CD4-positive, alpha-beta T cell treated with Interleukin-6 at 100 ng/mL for 8 hours (primary cell): Measurements from ENCODE around the gene CXCL9.
"Not testable (repeated sequence)": the region's sequence is repeated elsewhere in the genome, so short reads cannot be mapped to it uniquely, and the experiment has no call there.

Experiments used
- DNase-seq: peaks from one replicate; pipeline ENCODE4 v3.0.0-alpha.2; 2020; ENCODE audit warnings: mixed read lengths, low spot score

The CXCL9 gene

DNA sequence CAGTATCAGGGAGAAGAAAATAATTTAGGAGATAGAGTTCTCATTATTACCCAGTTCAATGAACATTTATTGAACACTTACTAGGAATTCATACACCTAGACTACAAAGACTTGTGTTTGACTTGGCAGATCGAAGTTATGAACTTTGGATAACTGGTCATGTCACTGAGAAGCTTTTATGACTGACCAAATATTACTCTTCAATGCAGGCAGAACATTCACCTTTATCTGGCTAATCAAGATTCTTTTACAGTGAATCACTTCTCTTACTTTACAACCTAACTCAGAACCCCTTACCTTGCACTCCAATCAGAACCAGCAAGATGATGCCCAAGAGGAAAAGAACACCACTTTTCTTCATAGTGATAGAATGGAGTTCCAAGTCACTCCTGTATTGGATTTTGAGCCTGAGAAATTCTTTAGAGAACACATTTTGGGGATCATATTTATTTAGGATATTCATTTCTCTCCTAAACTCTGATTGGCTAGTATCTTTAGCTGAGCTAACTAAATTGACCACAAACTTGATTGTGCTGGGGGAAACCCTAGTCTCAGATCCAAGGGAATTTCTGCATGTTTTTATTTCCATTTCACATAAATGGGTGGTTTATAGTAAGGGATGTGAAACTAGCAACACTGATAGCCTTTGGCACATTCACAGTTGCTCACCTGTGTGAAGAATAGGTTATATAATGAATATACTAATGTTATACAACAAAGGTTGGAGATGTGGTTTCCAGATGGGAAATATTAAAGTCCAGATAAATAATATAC, at the start of gene CXCL9:
Gene CXCL9, minus strand, starts transcription at position 421 of the 774 bp plus-strand sequence. Its CDS starts 60 bp downstream, at position 361.
- DNase-seq, result no peak

DNA sequence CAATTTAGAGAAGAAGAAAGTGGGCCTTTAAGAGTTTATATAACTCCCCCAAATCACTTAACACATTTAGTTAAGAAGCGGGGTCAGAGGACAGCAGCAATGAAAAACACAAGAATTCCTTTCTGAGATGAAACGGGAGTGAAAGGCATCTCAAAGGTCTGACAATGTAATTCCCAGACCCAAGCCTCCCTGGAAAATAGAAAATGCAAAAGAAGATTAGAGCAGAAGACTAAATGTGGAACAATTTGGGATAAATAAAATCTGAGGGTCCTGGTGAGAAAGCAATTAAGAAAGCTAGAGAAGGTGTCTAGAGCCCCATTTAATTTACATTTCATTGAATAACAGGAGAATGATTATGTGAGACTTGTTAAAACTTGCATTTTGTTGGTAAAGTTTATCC, 48.1 kb upstream of the CXCL9 start:
- no peak for DNase-seq

DNA sequence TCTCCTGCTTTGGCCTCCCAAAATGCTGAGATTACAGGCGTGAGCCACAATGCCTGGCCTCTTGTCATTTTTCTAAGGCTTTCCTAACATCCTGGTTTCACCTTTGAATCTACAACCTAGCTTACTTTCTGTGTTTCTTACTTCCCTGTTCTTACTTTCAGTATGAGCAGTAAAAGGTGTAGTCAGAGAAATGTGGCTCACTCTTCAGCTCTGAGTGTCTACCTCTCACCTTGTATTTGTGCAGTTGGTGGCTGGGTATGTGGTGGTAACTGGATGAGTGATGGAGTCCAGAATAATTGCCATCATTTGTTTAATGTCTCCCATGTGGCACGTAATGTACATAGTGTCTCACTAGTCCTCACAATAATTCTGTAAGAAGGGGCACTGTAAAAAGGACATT, 47.7 kb upstream of the CXCL9 start:
- no peak for DNase-seq

DNA sequence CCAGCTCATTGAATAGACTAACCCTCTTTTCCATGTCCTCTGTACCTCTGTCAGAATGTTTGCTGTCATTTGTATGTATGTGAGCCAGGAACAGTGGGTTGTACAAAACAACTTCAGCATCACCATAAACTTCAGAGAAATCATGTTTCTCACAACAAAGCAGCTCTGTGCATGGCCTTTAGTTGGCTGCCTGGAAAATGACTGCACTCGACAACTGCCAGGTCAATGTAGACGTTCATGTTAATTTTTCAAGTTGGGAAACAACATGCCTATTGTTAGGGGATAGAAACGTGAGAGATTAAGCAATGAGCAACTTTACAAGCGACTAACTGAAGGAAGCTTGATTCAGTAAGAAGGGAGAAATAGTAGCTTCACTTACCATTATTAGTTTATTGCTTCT, 46.4 kb upstream of the CXCL9 start:
- no peak for DNase-seq

DNA sequence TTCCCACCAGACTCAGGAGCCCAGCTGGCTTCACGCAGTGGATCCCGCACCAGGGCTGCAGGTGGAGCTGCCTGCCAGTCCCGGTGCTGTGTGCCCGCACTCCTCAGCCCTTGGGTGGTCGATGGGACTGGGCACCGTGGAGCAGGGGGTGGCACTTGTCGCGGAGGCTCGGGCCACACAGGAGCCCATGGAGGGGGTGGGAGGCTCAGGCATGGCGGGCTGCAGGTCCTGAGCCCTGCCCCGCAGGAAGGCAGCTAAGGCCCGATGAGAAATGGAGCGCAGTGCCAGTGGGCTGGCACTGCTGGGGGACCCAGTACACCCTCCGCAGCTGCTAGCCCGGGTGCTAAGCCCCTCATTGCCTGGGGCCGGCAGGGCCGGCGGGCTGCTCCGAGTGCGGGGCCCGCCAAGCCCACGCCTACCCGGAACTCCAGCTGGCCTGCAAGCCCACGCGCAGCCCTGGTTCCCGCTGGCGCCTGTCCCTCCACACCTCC, 43.3 kb upstream of the CXCL9 start:
- not testable (repeated sequence) for DNase-seq

DNA sequence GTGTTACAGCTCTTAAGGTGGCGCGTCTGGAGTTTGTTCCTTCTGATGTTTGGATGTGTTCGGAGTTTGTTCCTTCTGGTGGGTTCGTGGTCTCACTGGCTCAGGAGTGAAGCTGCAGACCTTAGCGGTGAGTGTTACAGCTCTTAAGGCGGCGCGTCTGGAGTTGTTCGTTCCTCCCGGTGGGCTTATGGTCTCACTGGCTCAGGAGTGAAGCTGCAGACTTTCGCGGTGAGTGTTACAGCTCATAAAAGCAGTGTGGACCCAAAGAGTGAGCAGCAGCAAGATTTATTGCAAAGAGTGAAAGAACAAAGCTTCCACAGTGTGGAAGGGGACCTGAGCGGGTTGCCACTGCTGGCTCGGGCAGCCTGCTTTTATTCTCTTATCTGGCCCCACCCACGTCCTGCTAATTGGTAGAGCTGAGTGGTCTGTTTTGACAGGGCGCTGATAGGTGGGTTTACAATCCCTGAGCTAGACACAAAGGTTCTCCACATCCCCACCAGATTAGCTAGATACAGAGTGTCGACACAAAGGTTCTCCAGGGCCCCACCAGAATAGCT, 42.6 kb upstream of the CXCL9 start:
- not testable (repeated sequence) for DNase-seq

DNA sequence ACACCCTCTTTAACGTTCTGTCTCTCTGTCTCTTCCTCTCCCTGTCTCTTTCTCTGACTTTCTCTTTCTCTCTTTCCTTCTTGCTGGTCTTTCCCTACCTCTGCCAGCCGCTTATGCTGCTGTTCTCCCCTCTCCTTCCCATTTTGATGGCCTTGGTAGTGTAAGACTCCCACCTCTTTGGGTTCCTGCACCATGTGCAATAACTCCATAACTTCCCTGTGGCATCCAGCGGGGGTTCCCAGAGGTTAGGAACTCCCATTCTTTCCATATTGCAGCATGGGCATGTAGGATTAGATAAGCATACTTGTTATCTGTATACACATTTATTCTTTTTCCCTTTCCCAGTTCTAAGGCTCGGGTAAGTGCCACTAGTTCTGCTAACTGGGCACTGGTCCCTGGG, 37.4 kb upstream of the CXCL9 start:
- DNase-seq, result not testable (repeated sequence)

DNA sequence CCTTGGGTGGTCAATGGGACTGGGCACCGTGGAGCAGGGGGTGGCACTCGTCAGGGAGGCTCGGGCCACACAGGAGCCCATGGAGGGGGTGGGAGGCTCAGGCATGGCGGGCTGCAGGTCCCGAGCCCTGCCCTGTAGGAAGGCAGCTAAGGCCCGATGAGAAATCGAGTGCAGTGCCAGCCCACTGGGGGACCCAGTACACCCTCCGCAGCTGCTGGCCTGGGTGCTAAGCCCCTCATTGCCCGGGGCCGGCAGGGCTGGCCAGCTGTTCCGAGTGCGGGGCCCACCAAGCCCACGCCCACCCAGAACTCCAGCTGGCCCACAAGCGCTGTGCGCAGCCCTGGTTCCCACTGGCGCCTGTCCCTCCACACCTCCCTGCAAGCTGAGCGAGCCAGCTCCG, 36.0 kb upstream of the CXCL9 start:
- not testable (repeated sequence) for DNase-seq

DNA sequence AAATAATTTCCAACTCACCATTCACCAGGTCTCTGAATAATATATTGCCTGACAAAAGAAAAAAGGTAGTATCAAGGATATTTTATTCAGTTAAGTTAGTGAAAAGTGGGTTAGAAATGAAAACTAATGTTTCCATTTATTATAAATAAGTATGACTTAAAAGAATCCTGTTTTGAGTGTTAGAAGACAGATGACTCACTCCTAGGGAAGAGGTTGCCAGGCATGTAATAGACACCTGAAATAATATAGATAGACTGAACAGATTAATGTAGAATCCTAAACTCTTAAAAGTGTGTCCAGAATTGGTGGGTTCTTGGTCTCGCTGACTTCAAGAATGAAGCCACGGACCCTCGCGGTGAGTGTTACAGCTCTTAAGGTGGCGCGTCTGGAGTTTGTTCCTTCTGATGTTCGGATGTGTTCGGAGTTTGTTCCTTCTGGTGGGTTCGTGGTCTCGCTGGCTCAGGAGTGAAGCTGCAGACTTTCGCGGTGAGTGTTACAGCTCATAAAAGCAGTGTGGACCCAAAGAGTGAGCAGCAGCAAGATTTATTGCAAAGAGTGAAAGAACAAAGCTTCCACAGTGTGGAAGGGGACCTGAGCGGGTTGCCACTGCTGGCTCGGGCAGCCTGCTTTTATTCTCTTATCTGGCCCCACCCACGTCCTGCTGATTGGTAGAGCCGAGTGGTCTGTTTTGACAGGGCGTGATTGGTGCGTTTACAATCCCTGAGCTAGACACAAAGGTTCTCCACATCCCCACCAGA, 35.1 kb upstream of the CXCL9 start:
- DNase-seq, result not testable (repeated sequence)

DNA sequence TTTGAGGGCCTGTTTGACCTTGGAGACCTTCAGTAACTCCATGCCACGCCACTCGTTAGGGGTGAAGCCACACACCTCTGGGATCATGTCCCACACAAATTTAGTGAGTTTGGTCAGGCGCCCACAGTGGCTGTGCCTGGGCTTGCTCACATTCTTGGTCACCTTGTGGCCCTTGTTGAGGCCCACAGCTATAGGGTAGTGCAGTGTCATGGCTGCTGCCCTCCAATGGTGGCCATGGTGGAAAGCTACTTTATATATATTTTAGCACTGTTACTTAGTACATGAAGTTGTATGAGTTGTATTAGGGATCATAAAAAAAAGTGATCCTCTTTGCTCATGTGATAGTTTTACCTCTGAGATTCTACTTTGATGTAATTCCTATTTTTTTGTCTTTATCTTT, 29.5 kb upstream of the CXCL9 start:
- DNase-seq, result no peak

DNA sequence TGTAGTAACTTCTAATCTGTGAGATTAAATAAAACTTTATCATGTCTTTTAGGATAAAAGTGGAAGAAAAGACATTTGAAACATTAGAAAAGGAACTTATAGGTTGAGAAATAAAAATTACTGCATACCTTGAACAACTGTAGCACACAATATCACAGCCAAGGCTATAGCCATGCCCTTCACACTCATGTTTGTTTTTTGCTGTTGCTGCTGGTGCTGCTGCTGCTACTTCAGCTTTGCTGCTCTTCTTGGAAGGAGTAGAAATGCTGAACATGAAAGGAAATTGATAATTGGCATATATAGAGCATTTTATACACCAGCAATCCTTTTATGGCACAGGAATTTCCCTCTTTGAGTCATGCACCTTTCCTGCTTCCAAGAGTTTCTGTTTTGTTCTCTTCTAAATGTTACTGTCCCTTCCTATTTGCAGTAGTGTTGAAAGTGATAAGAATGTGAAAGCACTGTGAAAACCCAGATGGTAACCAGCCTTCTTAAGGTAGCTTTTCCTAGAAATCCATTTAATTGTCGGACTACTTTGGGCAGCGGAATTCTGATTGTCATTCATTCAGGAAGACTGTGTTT, 28.6 kb upstream of the CXCL9 start, which contains the start of gene CXCL11:
Gene CXCL11, minus strand, starts transcription at position 272 of the 582 bp plus-strand sequence. Its CDS starts 83 bp downstream, at position 189.
- no peak for DNase-seq

DNA sequence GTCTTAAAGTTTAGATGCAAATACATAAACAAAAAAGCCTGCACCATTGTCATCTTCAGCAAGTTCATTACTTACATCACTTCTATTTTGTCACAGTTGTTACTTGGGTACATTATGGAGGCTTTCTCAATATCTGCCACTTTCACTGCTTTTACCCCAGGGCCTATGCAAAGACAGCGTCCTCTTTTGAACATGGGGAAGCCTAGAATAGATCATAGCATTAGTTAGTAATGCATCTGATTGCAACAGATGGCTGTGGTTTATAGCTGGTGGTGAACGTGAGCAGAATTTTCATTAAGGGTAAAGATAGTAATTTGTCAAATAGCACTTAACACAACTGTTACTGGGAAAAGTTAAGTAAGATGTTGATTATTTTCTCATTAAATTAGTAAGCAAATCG, 27.8 kb upstream of the CXCL9 start:
- DNase-seq, result no peak

DNA sequence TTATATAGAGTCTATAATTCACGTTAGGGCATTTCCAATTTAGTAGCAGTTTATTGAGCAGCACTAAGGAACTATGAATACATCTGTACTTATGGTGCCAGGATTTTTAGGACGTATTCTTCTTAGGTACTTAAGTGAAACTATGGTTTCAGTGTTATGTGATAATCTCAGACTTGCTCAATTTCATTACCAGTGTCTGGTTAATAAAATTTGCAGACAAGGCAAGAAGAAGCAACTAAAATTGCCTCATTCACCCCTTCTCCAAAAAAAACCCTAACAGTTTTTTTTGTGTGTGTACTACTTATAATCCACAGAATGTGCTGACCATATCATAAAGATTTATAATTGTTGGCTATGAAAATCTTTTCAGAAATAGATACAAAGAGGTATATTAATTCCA, 22.0 kb upstream of the CXCL9 start:
- DNase-seq, result no peak

DNA sequence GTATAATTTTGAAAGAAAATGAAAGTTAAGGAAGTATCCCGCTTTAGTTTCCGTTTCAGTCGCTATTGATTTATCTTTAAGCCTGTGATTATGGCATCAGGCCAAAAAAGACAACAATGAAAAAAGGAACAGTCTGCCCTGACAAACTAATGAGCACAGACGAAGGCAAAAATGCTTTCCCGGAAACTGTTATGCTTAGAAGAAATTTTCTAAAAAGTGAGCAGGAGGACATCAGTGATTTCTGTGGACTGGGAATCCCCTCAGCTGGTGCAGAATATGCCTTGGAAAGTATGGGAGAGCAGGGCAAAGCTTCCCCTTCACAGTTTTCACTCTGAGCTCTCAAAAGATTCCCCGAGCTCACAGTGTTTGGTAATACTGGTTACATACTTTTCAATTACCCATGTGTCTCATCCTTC, 21.0 kb upstream of the CXCL9 start:
- DNase-seq, result peak; percentile 28

DNA sequence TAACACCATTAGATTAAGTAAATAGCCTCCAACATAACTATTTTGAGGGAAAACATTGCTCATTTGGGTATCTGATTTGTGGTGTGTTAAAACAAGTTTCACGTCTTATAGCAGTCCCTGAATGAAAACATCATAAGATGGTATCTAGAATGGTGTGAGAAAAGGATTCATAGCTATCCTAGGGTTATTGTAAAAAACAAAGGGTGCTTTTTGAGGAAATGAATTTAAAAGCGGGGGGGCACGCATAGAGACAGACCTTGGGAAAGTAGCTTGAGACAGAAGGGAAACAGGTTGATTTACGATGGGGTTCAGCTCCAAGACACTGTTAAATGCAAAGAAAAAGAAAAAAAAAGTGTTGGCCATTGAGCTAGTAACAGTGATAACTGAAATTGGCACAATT, 16.8 kb upstream of the CXCL9 start:
- no peak for DNase-seq

DNA sequence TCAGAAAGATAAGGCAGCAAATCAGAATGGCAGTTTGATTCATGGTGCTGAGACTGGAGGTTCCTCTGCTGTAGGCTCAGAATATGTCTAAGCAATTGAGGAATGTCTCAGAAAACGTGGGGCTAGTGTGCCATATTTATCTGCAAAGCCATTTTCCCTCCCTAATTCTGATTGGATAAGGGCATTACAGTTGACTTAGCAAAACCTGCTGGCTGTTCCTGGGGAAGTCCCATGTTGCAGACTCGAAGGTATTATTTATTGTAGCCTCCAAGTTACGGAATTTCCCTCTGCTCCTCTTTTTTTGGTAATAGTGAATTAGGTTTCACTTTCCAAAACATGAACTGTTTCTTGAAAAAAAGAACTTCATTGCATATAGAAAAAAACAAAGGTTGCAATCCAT, 16.1 kb upstream of the CXCL9 start, which contains the start of gene CXCL10:
Gene CXCL10, minus strand, starts transcription at position 109 of the 400 bp plus-strand sequence. Its CDS starts 66 bp downstream, at position 43.
- peak; percentile 3 for DNase-seq

DNA sequence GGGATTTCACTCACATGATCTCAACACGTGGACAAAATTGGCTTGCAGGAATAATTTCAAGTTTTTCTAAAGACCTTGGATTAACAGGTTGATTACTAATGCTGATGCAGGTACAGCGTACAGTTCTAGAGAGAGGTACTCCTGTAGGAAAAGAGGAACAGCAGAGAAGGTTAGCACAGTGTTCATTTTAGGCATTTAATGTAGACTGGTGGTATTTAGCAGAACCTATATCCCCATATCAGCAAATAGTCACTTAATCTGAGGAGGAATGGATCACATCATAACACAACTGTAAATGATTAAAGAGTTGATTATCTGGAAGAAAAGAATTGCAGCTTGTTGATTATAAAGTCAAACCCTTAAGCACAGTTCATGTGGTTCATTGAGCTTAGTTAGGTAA, 15.4 kb upstream of the CXCL9 start:
- no peak for DNase-seq

DNA sequence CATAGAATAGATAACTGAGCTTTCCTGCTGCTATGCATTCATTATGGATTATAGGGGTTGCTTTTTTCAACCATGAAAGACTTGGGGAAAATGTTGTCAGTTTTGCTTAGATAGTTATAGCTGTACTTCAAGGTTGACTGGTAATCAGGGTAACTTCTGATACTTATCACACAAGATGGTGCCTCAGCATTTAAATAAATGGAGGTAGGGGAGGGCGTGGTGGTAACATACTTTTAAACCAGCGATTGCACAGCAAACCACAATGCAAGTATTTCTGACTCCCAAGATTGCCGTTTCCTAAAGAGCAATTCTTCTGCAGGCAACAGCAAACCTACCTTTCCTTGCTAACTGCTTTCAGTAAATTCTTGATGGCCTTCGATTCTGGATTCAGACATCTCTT, 14.7 kb upstream of the CXCL9 start:
- DNase-seq, result no peak

DNA sequence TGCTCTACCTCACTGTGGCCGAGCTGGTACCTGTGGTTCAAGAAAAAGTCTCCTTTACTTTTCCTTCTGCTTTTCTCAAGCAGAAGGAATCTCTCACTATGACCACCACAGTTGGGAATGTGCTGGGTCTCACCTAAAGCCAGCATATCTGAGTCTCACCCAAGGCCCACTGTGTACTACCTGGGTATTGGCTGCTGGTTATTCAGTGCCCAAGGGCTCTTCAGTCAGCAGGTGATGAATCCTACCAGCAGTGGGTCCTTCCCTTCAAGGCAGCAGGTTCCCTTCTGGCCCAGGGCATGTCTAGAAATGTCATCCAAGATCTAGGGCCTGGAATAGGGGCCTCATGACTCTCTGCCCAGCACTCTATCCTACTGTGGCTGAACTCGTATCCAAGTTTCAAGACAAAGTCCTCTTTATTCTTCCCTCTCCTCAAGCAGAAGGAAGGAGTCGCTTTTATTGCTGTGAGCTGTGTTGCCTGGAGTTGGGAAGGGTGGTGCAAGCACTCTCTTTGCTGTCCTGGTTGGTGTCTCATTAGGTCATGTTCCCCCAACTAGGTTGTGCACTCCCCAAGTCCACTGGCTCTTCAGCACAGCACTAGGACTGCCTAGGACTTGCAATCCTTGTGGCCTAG, 9.9 kb upstream of the CXCL9 start:
- DNase-seq, result no peak

DNA sequence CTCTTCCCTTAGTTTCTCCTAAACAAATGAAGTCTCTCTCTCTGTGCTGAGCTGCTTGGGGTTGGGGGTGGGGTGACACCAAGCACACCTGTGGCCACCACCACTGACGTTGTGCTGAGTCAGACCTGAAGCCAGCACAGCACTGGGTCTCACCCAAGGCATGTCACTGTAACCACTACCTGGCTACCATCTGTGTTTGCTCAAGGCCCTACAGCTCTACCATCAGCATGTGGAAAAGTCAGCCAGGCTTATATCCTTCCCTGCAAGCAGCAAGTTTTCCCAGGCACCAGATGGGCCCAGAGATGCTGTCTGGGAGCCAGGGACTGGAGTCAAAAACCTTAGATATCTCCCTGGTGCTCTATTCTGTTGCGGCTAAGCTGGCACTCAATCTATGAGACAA, 9.1 kb upstream of the CXCL9 start:
- no peak for DNase-seq

DNA sequence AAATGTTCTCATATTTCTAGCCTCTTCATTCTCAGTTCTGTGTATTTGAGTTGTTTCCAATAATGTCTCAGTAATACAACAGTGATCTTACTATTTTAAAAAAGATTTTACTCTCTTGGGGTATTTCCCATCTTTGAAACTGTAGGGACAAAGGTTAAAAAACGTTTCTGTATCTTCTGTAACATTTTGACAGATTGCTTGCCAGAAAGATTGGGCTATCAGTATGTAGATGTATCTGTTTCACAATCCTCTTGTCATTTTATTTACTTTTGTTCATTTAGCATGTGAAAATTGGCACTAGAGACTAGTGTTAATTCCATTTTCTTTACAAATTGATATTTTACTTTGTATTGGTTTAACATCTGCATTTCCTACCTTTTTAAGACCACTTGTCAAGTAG, 6.2 kb upstream of the CXCL9 start:
- no peak for DNase-seq

DNA sequence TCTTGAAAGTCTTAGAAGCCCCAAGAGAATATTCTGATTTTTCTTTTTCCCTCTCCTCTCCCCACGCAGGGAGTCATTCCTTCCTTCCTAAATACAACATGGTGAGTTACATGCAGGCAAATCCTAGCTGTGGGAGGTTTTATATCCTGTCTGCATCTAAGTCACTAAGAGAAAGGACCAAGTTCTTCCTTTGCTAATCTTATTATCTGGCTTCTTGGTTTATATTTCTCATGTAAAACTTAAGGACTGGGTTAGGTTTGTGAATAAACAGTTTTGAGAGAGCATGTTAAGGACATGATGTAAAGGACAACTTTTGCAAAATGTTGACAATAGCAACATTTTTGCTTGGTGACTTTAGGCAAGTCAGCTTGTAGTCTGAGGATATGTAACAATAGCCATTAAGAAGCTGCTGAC, 5.1 kb upstream of the CXCL9 start:
- no peak for DNase-seq
